ENCODE data around the gene ATXN10.

- TF ChIP-seq CTCF (conservative IDR thresholded peaks at IDR 0.05 in 1 of 2, IDR thresholded peaks at IDR 0.05 in 1 of 2; ENCODE audit: low read depth in 1 of 2, low read length in 2 of 2) (no peak), EZH2 (IDR thresholded peaks at IDR 0.05; ENCODE audit: low read length, missing control alignments) (no peak)
Observed at GRCh38 chr22:45884201-45885062, 212.8 kb downstream of the ATXN10 start.

Measured in fibroblast of lung (primary cell).